Measurements from ENCODE around the gene CDPF1. TPM values are rescaled to one million over a fixed set of nuclear protein-coding genes. Genes with fewer than 3 reads are reported as not detected.
"Not testable (repeated sequence)": the region's sequence is repeated elsewhere in the genome, so short reads cannot be mapped to it uniquely, and the experiment has no call there.

CDPF1 gene
- total and polyA plus RNA-seq, 2 experiments from 2014 or later: 26.4 to 44.9 TPM

GRCh38 chr22:46201059-46201757 lies 48.9 kb downstream of the CDPF1 start:
- no peaks in the 10 kb centered on the region for H3K27me3 ChIP-seq
- TF ChIP-seq CTCF (IDR thresholded peaks at IDR 0.05; ENCODE audit: low read depth, low read length): no peak
- peaks cover 16% of the 10 kb centered on the region for H3K36me3 ChIP-seq
- H3K4me3 ChIP-seq: no peak overlapping the region
- H3K9me3 ChIP-seq (ENCODE audit: low read depth): no peaks in the 10 kb centered on the region
- no peak for DNase-seq (ENCODE audit: low read depth in 1 of 2, low spot score in 1 of 2)
- no peak overlapping the region for H3K27ac ChIP-seq
- H3K4me1 ChIP-seq (ENCODE audit: low read depth): no peaks in the 10 kb centered on the region

- H3K36me3 ChIP-seq: peaks cover 11% of the 10 kb centered on the region
- not testable (repeated sequence) for H3K4me1 ChIP-seq (ENCODE audit: low read depth); H3K9me3 ChIP-seq (ENCODE audit: low read depth); H3K4me3 ChIP-seq; H3K27me3 ChIP-seq; H3K27ac ChIP-seq; DNase-seq (ENCODE audit: low read depth in 1 of 2, low spot score in 1 of 2)
Observed at GRCh38 chr22:46198806-46199205, 51.3 kb downstream of the CDPF1 start.

GRCh38 chr22:46198274-46198673 lies 51.8 kb downstream of the CDPF1 start:
- TF ChIP-seq CTCF (IDR thresholded peaks at IDR 0.05; ENCODE audit: low read depth, low read length): no peak

GRCh38 chr22:46196278-46196677 lies 53.8 kb downstream of the CDPF1 start:
- no peaks in the 10 kb centered on the region for H3K4me1 ChIP-seq (ENCODE audit: low read depth)
- no peak for DNase-seq (ENCODE audit: low read depth in 1 of 2, low spot score in 1 of 2)
- no peak for TF ChIP-seq CTCF (IDR thresholded peaks at IDR 0.05; ENCODE audit: low read depth, low read length)
- H3K27me3 ChIP-seq: no peaks in the 10 kb centered on the region
- no peak overlapping the region for H3K4me3 ChIP-seq
- no peaks in the 10 kb centered on the region for H3K9me3 ChIP-seq (ENCODE audit: low read depth)
- no peak overlapping the region for H3K27ac ChIP-seq
- H3K36me3 ChIP-seq: peaks cover 11% of the 10 kb centered on the region

More at GRCh38 chr22:46198274-46198673, 51.8 kb downstream of the CDPF1 start:
- Histone ChIP-seq H3K27ac (no peak overlapping the region), H3K27me3 (no peaks in the 10 kb centered on the region), H3K4me3 (no peak overlapping the region), H3K9me3 (ENCODE audit: low read depth) (no peaks in the 10 kb centered on the region), H3K36me3 (peaks cover 11% of the 10 kb centered on the region), H3K4me1 (ENCODE audit: low read depth) (no peaks in the 10 kb centered on the region)
- peak in 1 of 2 donors; percentile 16 for DNase-seq (ENCODE audit: low read depth in 1 of 2, low spot score in 1 of 2)

- no peak for DNase-seq (ENCODE audit: low read depth in 1 of 2, low spot score in 1 of 2)
- no peaks in the 10 kb centered on the region for H3K27me3 ChIP-seq
- H3K9me3 ChIP-seq (ENCODE audit: low read depth): no peaks in the 10 kb centered on the region
- TF ChIP-seq CTCF (IDR thresholded peaks at IDR 0.05; ENCODE audit: low read depth, low read length): no peak
- H3K4me3 ChIP-seq: no peak overlapping the region
- peaks cover 11% of the 10 kb centered on the region for H3K36me3 ChIP-seq
- no peaks in the 10 kb centered on the region for H3K4me1 ChIP-seq (ENCODE audit: low read depth)
- no peak overlapping the region for H3K27ac ChIP-seq
Observed at GRCh38 chr22:46195487-46196165, 54.5 kb downstream of the CDPF1 start.

Other genes starting within 250 kb of the CDPF1 start
- 22.6 and 25.1 TPM in 2 replicates for gene PPARA, start 99.8 kb downstream of the CDPF1 start, total RNA-seq
- 11.8 and 12.2 TPM in 2 replicates for gene PPARA, start 99.8 kb downstream of the CDPF1 start, polyA plus RNA-seq
- 0.03 and 0.07 TPM in 2 replicates for gene PKDREJ, start 13.1 kb upstream of the CDPF1 start, total RNA-seq
- gene PKDREJ, start 13.1 kb upstream of the CDPF1 start, polyA plus RNA-seq: 0.04 TPM in 1 of 2 replicates, not detected in the other
- gene TTC38, start 17.7 kb upstream of the CDPF1 start, total RNA-seq: 54.8 and 76.2 TPM in 2 replicates
- gene TTC38, start 17.7 kb upstream of the CDPF1 start, polyA plus RNA-seq: 35.1 and 35.5 TPM in 2 replicates
- gene GTSE1, start 46.6 kb upstream of the CDPF1 start, total RNA-seq: 4.4 and 28.7 TPM in 2 replicates
- gene GTSE1, start 46.6 kb upstream of the CDPF1 start, polyA plus RNA-seq: 5.4 and 32.6 TPM in 2 replicates
- gene TRMU, start 85.4 kb upstream of the CDPF1 start, total RNA-seq: 82.3 and 127 TPM in 2 replicates
- 130 and 155 TPM in 2 replicates for gene TRMU, start 85.4 kb upstream of the CDPF1 start, polyA plus RNA-seq